Activated T-cell treated with anti-CD3 and anti-CD28 coated beads, Interleukin-2, amount 50 U/mL, for 48 hours (primary cell): ENCODE data around the gene CNPY1.
"Not testable (repeated sequence)": the region's sequence is repeated elsewhere in the genome, so short reads cannot be mapped to it uniquely, and the experiment has no call there.

ENCODE experiments used
- DNase-seq, 2 experiments: peaks; one replicate each; pipeline ENCODE4 v3.0.0-alpha.2; 2020

The CNPY1 gene

DNA sequence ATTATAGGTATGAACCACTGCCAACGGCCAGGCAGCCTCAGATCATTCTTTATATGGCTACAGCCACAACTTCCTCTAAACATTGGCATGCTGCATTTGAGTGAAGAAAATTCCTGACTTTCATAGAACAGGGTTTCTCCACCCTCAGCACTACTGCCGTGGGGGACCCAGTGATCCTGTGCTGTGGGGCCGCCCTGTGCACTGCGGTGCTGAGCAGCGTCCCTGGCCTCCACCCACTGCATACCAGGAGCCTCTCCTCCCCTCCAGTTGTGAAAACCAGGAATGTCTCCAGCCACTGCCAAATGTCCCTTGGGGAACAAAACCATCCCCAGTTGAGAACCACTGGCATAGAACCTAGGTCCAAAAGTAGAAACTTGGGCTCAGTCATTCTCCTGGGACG is 15.8 kb downstream of the CNPY1 start:
- DNase-seq: no peak

GRCh38 chr7:155529845-155530244 is 16.5 kb downstream of the CNPY1 start:
- no peak for DNase-seq

- DNase-seq: no peak
Observed at GRCh38 chr7:155529346-155529745, 17.0 kb downstream of the CNPY1 start.

DNA sequence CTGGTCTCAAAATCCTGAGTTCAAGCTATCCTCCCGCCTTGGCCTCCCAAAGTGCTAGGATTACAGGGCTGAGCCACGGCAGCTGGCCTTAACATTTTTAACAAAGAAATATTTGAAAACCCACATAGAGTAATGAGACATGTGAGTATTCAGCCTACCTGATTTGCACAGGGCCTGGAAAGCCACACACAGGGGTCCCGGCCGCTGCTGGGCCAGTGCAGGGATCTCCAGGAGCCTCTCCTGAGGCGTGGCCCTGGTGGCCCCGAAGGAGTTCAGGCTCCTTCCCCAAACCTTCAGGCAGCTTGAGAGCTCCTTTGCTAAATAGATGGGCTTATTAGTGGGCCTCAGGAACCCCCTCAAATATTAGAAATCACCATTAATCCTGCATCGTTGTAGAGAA is 18.7 kb downstream of the CNPY1 start:
- DNase-seq: no peak

DNA sequence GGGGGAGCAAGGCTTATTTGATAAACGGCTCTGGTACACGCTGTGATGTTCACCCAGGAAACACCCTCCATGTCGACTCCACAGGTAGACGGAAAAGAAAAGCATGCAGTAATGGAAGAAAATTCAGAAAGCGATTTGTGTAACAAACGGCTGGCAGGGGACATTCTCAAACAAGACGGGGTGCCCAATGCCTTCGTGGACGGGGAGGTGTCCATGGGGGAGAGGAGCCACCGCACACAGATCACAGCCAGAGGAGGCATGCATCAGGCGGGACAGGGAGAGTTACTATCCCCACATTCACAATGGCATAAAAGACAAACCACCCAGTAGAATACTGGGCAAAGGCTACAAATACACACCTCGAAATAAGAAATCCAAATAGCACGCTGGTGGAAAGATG is 20.1 kb downstream of the CNPY1 start:
- DNase-seq: no peak

DNA sequence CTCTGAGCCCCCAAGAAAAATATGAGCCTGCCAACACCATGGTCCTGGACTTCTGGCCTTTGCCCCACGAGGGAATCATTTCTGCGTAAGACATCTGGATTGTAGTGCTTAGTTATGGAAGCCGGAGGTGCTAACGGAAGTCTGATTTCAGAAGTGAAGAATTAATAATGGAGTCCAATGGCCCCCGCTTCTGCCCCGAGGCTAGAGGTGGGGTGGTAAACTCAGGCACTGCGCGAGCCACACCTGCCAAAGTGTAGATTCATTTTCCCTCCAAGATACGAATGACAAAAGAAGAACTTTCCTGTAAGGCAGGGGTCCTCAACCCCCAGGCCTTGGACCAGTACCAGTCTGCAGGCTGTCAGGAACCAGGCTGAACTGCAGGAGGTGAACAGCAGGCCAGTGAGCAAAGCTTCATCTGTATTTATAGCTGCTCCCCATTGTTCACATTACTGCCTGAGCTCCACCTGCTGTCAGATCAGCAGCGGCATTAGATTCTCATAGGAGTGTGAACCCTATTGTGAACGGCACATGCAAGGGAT is 22.3 kb downstream of the CNPY1 start:
- DNase-seq: no peak

DNA sequence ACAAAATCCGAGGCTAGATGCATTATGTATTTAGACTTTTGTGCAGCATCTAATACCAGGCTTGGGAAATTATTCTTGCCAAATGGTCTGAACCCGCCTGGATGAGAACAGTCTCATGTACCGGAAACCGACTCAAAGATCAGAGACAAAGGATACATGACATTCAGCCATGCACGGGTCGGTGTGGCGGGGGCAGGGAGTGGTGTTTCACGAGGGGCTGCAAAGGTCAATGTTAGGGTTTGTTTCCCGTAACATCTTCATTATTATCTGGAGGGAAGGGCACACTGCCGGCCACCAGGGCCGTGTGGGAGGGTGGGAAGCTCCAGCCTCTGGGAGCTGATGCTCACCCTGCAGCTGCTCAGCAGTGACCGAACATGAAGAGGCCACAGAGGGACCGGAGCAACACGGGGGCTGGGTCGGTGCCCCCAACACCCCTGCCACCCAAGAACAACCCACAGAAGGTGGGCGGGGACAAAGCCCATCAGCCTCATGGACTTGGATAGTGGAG is 23.1 kb downstream of the CNPY1 start:
- no peak for DNase-seq

GRCh38 chr7:155521743-155522398 is 24.5 kb downstream of the CNPY1 start:
- DNase-seq: no peak

- DNase-seq: no peak
Observed at GRCh38 chr7:155521007-155521742, 25.2 kb downstream of the CNPY1 start.

GRCh38 chr7:155520114-155520513 is 26.2 kb downstream of the CNPY1 start:
- DNase-seq: no peak

DNA sequence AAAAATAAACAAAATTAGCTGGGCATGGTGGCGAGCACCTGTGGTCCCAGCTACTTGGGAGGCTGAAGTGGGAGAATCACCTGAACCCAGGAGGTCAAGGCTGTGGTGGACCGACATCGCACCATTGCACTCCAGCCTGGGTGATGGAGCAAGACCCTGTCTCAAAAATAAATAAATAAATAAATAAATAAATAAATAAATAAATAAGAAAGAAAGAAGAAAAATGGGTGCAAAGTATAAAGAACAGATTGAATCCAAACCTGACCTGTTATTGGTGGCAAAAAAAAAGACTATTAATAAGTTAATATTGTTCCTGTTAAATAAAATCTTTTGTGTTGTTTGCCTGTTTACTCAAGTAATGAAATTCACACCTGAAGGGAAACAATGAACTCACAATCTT is 27.0 kb downstream of the CNPY1 start:
- not testable (repeated sequence) for DNase-seq

- no peak for DNase-seq
Observed at GRCh38 chr7:155518633-155519032, 27.7 kb downstream of the CNPY1 start.

- no peak for DNase-seq
Observed at GRCh38 chr7:155517969-155518368, 28.4 kb downstream of the CNPY1 start.

- DNase-seq: no peak
Observed at GRCh38 chr7:155517452-155517851, 28.9 kb downstream of the CNPY1 start.

GRCh38 chr7:155516466-155516865 is 29.9 kb downstream of the CNPY1 start:
- no peak for DNase-seq

GRCh38 chr7:155515318-155515717 is 31.0 kb downstream of the CNPY1 start:
- no peak for DNase-seq

- no peak for DNase-seq
Observed at GRCh38 chr7:155514296-155514695, 32.1 kb downstream of the CNPY1 start.

GRCh38 chr7:155513543-155514285 is 32.6 kb downstream of the CNPY1 start:
- no peak for DNase-seq

DNA sequence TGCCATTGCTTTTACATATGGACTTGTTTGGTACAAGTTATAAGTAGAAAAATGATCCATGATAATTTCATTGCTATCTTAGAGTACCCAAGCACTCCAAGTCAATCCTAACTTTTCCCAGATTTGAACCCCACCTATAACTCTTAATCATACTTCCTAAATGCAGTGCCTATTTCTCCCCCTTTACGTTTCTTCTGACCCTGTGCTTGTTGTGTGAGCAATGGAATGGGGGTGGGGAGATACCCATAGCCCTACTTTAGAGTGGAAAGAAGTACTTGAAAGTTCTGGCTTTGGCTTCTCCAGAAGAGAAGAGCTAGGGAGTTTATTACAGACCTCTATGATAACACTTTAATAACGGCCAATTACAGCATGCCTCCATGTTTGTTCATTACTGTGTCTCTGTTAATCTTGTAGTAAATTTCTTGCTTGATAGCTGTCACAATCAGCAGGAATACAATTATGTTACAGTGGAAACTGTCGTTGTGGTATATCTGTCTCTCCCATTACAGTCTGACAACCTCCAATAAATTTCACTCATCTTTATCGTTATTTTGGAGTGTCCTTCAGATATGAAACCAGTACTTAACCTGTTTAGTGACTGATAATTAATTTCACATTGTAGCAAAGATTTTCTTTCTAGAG is 34.0 kb downstream of the CNPY1 start:
- no peak for DNase-seq

DNA sequence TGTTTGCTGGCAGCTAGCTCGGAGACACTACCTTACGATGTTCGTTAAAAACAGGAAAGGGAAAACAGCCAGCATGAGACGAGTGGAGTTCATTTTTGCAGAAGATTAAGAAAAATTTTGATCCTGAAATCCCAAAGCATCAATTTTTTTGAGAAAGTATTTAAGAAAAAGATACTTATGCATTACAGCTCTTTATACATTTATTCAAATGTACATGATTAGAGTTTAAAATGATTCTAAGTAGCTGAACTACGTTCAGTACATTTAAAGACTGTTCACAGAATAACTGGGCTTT is 34.7 kb downstream of the CNPY1 start:
- DNase-seq: no peak

DNA sequence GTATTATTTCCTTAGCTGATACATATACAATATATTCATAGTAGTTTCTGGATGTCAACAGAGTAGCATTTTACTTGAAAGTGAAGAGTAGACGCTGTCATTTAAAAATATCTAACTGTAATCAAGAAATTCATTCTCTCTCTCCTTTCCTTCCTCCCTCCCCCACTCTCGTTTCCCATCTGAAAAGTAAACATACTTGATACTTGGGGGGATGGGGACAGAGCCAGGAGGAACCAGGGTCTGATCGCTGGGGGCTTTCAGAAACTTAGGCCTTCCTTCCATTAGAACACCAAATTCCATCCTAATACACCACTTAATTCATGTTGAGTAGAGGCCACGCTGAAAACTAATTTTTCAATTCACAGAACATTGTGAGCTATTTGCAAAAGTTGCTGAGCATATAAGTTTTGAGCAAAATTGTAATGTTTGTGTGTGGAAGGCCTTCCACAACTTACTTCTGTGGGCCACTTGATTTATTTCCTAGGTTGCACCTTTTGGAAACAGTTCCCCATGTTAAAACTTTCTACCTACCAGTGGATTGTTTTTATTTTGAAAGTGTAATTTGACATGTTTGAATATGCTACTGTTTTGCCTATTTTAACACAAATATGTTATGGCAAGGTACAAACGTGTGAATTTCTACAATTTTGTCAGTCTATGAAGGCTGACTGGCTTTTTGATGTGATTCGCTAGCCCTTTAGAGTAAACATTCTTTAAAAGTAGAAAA is 35.2 kb downstream of the CNPY1 start:
- DNase-seq: no peak

GRCh38 chr7:155509725-155510551 is 36.4 kb downstream of the CNPY1 start:
- peak; percentile 32 to 36 for DNase-seq
